Gastroesophageal sphincter (tissue), 4 donors: Measurements from ENCODE around the gene AQP4. TPM values are rescaled to one million over a fixed set of nuclear protein-coding genes. Genes with fewer than 3 reads are reported as not detected.

Experiments used
- ATAC-seq: fragments of 150-250 bp; one replicate; pipeline ENCODE4 v1.9.1; 2016; ENCODE audit warnings: mild to moderate bottlenecking, moderate library complexity
- H3K27ac ChIP-seq, 4 donors: fragments of 200-600 bp; sonication (generic) in 3 of 4; 1 replicate in 3 of 4; 2 replicates in 1 of 4; pipeline ENCODE4 v1.5.1; 2016 to 2019
- H3K27me3 ChIP-seq: fragments of 200-600 bp; sonication (generic); one replicate; pipeline ENCODE4 v1.5.1; 2019
- H3K36me3 ChIP-seq, 2 donors: fragments of 200-600 bp; sonication (generic); one replicate each; pipeline ENCODE4 v1.5.1; 2019; ENCODE audit warnings: control low read depth in 1 of 2
- H3K4me1 ChIP-seq, 3 donors: fragments of 200-600 bp; sonication (generic); 1 replicate in 2 of 3; 2 replicates in 1 of 3; pipeline ENCODE4 v1.5.1; 2016 to 2019; ENCODE audit warnings: control low read depth in 2 of 3
- H3K4me3 ChIP-seq, 2 donors: fragments of 200-600 bp; sonication (generic); one replicate each; pipeline ENCODE4 v1.5.1; 2019; ENCODE audit warnings: mild to moderate bottlenecking in 1 of 2, moderate library complexity in 1 of 2
- H3K9me3 ChIP-seq, 3 donors: fragments of 200-600 bp; sonication (generic); one replicate each; pipeline ENCODE4 v1.5.1; 2017 to 2019; ENCODE audit warnings: control low read depth in 2 of 3
- CTCF ChIP-seq, 4 experiments: fragments of 200-600 bp in 2 of 4; fragments of 450-650 bp in 2 of 4; sonication (generic) in 1 of 4; IDR thresholded peaks; one replicate each; pipeline ENCODE4 v1.5.1; 2017 to 2019; ENCODE audit warnings: antibody characterized with exemption in 4 of 4, mild to moderate bottlenecking in 2 of 4, moderate library complexity in 2 of 4
- EP300 ChIP-seq: sonication (generic); formaldehyde crosslinking; IDR thresholded peaks from one replicate; pipeline ENCODE4 v1.6.1; 2017; ENCODE audit warnings: antibody characterized with exemption, mild to moderate bottlenecking
- POLR2A ChIP-seq, 2 donors: fragments of 450-650 bp; IDR thresholded peaks; one replicate each; pipeline ENCODE4 v1.6.1; 2017; ENCODE audit warnings: antibody characterized with exemption in 2 of 2, mild to moderate bottlenecking in 2 of 2, moderate library complexity in 1 of 2
- POLR2AphosphoS5 ChIP-seq: sonication (generic); formaldehyde crosslinking; IDR thresholded peaks from one replicate; pipeline ENCODE4 v1.6.1; 2017; ENCODE audit warnings: antibody characterized with exemption
- WGBS, 2 donors: methylation state at CpG; one replicate each; pipeline ENCODE4 v1.1.5; 2018; ENCODE audit warnings: low coverage in 1 of 2; 5-methylcytosine and 5-hydroxymethylcytosine counted together
- total RNA-seq, 4 donors: library from RNA; depleted of rRNA; stranded (reverse); fragments of >200 nt; gene quantifications; one replicate each; pipeline ENCODE4 v1.1.0, GENCODE V29; 2016

The AQP4 gene
- total RNA-seq, 4 donors from 2014 or later = 0.12 to 36.1 (median 0.89) TPM; not detected in 1

- no peaks in the 10 kb centered on the region for H3K4me1 ChIP-seq
- no peak for TF ChIP-seq POLR2A (IDR thresholded peaks at IDR 0.05)
- no peak for TF ChIP-seq POLR2AphosphoS5
- TF ChIP-seq CTCF (IDR thresholded peaks at IDR 0.05) = no peak
- TF ChIP-seq EP300 = no peak
- no peak overlapping the region for H3K27ac ChIP-seq
- no peak for ATAC-seq
- no peak overlapping the region for H3K4me3 ChIP-seq
- H3K36me3 ChIP-seq = no peaks in the 10 kb centered on the region
- no peaks in the 10 kb centered on the region for H3K27me3 ChIP-seq
- no peaks in the 10 kb centered on the region for H3K9me3 ChIP-seq
These were observed 35.5 kb upstream of the AQP4 start for GRCh38 chr18:26901020-26901419.

GRCh38 chr18:26894426-26894825 lies 28.9 kb upstream of the AQP4 start:
- Histone ChIP-seq H3K36me3 (no peaks in the 10 kb centered on the region), H3K27me3 (no peaks in the 10 kb centered on the region), H3K4me1 (no peaks in the 10 kb centered on the region), H3K9me3 (no peaks in the 10 kb centered on the region), H3K4me3 (no peak overlapping the region), H3K27ac (no peak overlapping the region)
- 31 to 60% methylated on average over 1 of the region's 1 CpG for WGBS, 2 donors
- no peak for ATAC-seq
- TF ChIP-seq EP300 = no peak
- TF ChIP-seq CTCF (IDR thresholded peaks at IDR 0.05) = no peak
- no peak for TF ChIP-seq POLR2A (IDR thresholded peaks at IDR 0.05)
- TF ChIP-seq POLR2AphosphoS5 = no peak

- H3K36me3 ChIP-seq = no peaks in the 10 kb centered on the region
- H3K27me3 ChIP-seq = no peaks in the 10 kb centered on the region
- H3K9me3 ChIP-seq = no peaks in the 10 kb centered on the region
- WGBS, 2 donors = 10 to 21% methylated on average over 2 to 6 of the region's 6 CpGs
- H3K4me1 ChIP-seq = no peaks in the 10 kb centered on the region
- no peak for ATAC-seq
- no peak overlapping the region for H3K4me3 ChIP-seq
- TF ChIP-seq POLR2AphosphoS5 (no peak), EP300 (no peak), POLR2A (IDR thresholded peaks at IDR 0.05) (no peak), CTCF (IDR thresholded peaks at IDR 0.05) (no peak)
- H3K27ac ChIP-seq = no peak overlapping the region
These were observed 28.5 kb upstream of the AQP4 start for GRCh38 chr18:26893996-26894395.

- no peak overlapping the region for H3K4me3 ChIP-seq
- no peaks in the 10 kb centered on the region for H3K9me3 ChIP-seq
- WGBS, 2 donors = 100% methylated on average over 4 of the region's 4 CpGs
- H3K27ac ChIP-seq = no peak overlapping the region
- H3K4me1 ChIP-seq = no peaks in the 10 kb centered on the region
- H3K27me3 ChIP-seq = no peaks in the 10 kb centered on the region
- no peak for ATAC-seq
- no peak for TF ChIP-seq POLR2A (IDR thresholded peaks at IDR 0.05)
- no peak for TF ChIP-seq POLR2AphosphoS5
- no peak for TF ChIP-seq EP300
- no peak for TF ChIP-seq CTCF (IDR thresholded peaks at IDR 0.05)
- H3K36me3 ChIP-seq = no peaks in the 10 kb centered on the region
These were observed 22.8 kb upstream of the AQP4 start for GRCh38 chr18:26888259-26888658.

GRCh38 chr18:26875040-26875654 lies 9.6 kb upstream of the AQP4 start:
- H3K9me3 ChIP-seq = no peaks in the 10 kb centered on the region
- H3K27ac ChIP-seq = no peak overlapping the region
- no peak overlapping the region for H3K4me3 ChIP-seq
- no peaks in the 10 kb centered on the region for H3K4me1 ChIP-seq
- no peak for ATAC-seq
- no peak for TF ChIP-seq EP300
- no peak for TF ChIP-seq POLR2AphosphoS5
- TF ChIP-seq POLR2A (IDR thresholded peaks at IDR 0.05) = no peak
- TF ChIP-seq CTCF (IDR thresholded peaks at IDR 0.05) = no peak
- no peaks in the 10 kb centered on the region for H3K36me3 ChIP-seq
- no peaks in the 10 kb centered on the region for H3K27me3 ChIP-seq
- 80 to 94% methylated on average over 2 of the region's 2 CpGs for WGBS, 2 donors
